HG03558 (cell line): Measurements from ENCODE around the gene RPS27L.

Source experiments
- ATAC-seq: cut with Tn5 transposase; IDR thresholded peaks from one replicate; pipeline ENCODE4 v1.9.1; 2021; ENCODE audit warnings: moderate number of reproducible peaks; ENCODE audit not compliant: unreplicated experiment; ENCODE audit errors: extremely low read depth

Gene RPS27L

GRCh38 chr15:63157118-63157843, at the start of gene RPS27L:
TSS of gene RPS27L (minus strand) at chr15:63157477. CDS start at chr15:63157405, 72 bp downstream.
- no peak for ATAC-seq

DNA sequence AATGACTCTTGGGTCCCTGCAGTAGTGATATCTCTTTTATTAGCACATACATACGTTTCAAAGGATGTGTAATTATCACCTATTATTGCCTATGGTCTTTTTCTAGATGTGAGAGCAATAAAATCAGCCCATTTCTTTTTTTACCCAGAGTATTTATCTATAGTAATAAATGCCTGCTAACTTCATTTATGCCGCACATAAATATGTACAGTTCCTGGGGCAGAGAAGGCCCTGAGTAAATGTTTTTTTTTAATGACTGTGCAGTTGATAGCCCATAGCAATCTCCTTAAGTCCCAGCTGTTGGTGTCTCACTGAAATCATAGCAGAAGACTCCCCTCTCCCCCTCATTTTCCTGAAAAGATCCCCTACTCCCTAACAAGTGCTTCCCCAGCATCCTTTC, 48.8 kb upstream of the RPS27L start:
- ATAC-seq: no peak

DNA sequence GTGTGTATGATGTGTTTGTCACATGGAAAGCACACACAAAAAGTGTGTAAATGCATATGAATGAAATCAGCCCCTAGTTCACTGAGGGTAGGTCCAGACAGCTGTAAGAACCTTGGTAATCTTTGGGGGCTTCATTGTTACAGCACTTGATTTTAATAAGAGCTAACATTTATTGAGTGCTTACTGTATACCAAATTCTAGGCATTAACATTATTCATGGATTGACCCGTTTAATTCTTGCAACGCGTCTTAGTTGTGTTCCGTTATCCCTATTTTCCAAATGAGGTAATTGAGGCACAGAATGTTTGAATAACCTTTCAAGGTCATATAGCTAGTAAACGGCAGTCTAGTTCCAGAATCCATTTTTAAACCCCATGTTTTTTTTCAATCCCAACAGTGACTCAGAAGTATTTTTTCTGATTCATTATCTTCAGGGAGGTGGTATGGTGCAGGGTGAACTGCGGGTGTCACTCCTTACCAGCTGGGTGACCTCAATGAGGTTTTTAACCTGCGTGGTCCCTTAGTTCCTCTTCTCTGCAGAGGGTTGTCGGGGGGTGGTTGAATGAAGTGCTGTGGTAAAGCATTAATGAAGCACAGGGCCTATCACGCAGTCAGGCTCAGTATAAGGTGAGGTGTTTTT, 46.3 kb upstream of the RPS27L start:
- ATAC-seq: no peak

- ATAC-seq: no peak
Observed at GRCh38 chr15:63202861-63203260, 45.6 kb upstream of the RPS27L start.

- ATAC-seq: no peak
Observed at GRCh38 chr15:63200464-63201249, 43.4 kb upstream of the RPS27L start.

DNA sequence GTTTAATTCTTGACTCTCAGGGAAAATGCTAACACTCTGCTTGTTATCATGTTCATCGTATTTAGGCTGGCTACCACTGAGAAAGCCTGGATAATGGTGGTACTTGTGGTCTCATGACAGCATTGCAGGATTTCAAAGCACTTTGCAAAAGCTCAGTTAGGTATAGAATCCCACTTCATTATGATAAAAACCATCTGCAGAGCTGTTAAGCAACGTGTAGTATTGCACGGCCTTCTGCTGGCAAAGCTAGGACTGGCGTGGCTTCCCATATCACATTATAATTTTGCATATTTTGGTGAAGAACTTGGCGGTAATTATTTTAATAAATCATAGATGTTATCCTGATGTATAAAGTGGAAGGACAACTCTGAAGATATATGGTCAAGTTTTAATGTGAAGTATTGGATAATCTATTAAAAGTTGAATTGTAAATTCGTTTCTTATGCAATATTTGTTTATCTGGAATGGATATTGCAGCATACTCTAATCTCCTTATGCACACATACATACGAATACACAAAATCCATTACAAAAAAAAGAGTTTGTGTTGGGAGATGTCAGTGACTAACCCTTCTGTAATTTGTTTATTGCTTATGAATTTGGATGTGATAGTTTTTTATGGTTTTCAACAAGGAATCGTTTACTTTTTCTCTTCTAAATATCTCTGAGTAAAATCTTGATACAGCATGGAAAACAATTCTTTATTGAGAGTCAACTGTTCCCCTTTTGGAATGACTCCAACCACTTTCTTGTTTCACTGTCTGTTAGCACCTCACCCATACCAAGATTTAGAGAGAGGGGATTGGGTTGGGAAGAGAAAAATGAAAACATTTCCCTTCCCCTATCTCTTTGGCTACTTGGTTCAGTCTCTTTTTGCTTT, 41.3 kb upstream of the RPS27L start:
- no peak for ATAC-seq

DNA sequence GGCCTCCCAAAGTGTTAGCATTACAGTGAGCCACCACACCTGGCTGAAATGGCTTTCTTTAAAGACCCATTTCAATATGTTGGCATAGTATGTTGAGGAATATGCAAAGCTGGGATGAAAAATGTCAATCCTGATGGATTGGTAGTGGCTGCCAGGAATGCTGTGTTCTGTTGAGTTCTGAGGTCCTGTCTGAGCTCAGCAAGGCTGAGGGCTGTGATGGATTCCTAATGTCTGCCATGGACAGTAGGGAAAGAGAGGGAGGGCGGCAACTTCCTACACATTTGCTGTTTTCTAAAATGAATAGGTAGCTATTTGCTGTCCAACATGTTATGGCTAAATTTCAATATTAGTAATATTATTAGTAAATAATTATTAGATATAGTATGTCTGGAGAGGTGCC, 40.3 kb upstream of the RPS27L start:
- no peak for ATAC-seq

DNA sequence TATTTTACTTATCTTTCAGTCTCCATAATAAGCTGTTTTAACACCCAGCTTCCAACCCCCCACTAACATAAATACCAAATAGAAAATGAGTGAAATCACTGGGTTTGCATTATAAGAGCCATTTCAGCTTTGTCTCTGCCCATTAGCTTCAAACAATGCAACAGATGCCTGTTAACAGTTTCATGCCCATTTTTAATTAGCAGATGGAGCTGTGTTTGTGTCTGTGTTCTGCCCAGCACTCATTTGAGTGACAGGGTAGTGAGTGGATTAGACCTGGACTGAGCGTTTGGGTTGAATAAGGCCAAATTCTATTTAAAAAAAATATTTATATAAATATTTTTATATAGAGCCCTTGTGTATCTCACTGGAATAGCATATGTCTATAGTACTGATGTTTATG, 39.6 kb upstream of the RPS27L start:
- no peak for ATAC-seq

DNA sequence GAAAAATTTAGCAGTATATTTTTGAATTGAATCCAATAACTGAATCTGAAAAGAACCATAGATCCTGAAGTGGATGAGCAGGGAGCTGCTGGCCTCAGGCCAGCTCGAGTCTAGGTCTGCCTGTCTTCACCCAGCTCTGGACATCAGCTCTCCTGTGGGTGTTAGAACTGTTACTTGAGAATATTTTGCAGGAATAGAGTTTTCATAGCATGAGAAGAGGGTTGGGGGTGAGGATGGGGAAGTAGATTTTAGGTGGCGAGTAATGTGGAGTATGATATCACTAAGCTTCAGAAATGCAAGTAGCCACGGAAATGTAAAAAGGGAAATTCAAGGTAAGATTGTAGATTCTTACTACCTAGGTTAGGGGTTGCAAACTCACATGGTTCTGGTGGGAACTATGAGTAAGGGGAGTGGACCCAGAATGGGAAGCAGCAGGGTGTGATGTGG, 38.3 kb upstream of the RPS27L start:
- ATAC-seq: no peak

DNA sequence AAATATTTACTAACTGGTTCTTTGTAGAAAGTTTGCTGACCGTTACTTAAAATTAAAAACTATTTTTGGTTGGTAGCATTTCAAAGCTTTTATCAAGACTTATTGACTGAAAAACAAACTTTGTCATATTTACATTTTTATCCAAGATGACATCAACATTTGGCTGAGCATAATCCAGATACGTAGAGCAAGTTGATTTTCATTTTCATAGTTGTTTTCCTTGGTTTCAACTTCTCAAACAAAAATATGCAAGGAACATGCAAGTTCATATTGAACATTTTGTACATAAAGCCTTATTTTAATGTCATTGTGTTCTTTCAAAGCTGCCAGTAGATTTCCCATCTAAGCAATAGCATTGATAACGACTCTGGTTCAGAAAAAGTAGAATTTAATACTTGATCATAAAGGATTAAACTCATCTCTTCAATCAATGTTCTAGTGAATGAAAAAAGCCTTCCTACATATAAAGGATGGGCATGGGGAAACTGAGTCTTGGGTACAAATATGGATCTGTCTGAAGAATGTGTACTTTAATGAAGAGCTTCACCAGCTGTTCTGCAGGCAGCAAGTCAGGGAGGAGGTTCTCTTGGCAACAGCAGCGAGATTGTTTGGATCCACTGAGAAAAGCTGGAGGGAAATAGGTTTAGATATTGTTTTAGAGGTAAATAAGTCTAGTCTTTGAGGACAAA, 37.7 kb upstream of the RPS27L start:
- ATAC-seq: no peak

DNA sequence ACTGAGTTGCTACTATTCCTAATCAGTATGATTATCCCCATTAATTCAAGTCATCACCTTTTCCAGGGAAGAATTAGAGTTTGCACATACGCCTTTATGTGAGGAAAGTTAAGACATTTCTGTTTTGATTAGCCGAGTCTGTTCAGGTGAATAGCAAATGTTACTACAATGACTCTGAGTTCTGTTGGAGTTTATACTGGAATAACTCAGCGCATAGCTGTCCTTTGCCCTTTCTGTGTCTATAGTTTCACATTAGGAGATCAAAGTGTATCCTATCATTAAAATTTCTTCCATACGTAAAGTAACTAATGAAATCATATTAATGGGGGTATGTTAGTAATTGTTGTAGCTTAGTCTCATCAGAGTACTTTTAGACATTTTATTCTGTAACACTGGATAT, 37.0 kb upstream of the RPS27L start:
- ATAC-seq: no peak

DNA sequence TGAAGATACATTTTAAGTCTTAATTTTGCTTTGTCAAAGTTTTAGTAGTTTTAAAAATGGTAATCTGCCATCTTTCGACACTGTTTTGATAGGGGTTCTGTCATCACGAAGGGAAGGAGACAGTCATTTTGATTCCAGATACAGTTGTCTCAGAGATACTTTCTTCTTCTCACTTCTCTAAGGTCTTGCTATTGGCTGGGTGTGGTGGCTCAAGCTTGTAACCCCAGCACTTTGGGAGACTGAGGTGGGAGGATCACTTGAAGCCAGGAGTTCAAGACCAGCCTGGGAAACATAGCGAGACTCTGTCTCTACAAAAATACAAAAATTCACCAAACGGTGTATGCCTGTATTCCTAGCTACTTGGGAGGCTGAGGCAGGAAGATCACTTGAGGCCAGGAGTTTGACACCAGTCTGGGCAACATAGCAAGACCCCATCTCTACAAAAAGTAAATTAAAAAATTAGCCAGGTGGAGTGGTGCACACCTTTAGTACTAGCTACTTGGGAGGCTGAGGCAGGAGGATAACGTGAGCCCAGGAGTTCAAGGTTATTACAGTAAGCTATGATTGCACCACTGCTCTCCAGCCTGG, 35.4 kb upstream of the RPS27L start:
- ATAC-seq: no peak

- ATAC-seq: no peak
Observed at GRCh38 chr15:63191895-63192618, 34.8 kb upstream of the RPS27L start.

- no peak for ATAC-seq
Observed at GRCh38 chr15:63190769-63191649, 33.7 kb upstream of the RPS27L start.

DNA sequence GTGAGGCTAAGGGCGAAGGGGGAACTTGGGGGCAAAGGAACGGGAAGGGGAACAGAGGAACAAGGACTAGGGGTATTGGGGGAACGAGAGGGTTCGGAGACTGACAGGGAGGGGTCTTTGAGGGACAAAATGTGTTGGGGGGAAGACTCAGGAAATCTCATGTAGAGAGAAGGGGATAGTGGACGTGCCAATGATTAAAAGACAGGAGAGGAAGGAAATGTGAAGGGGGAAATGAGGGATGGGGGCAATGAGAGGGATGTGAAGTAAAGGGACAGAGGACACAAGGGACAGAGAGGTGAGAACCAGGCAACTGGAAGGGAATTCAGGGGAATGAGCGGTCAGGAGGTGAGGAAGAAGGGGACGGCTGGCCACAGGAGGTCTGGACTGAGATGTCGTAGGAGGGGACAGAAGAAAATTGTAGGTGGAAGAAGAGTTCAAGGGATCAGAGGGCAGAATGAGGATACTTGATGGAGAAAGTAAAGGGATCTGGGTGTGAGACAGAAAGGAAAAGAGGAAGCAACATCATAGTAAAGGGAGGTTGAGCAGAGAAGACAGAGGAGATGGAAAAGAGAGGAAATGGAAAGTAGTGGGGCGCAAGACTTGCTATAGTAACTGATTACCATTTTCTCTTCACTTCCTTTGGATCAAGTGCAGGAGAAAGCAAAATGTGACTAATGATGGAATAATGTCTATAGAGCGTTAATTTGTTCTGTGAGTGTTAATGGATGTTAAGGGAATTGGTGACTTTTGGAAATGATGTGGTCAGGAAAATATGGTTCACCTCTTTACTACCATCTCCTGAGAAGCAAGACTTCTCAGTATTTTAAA, 32.9 kb upstream of the RPS27L start:
- ATAC-seq: no peak

GRCh38 chr15:63188926-63189871, 31.9 kb upstream of the RPS27L start, which contains the start of gene RAB8B:
TSS of gene RAB8B (plus strand) at chr15:63189606. CDS start at chr15:63189625, 19 bp downstream.
- ATAC-seq: peak; percentile 43
